Left lobe of liver (tissue), 2 donors: Measurements from ENCODE around the gene CLASP1. TPM values are rescaled to one million over a fixed set of nuclear protein-coding genes. Genes with fewer than 3 reads are reported as not detected.

Experiments
- ATAC-seq: fragments of 200-7000 bp; cut with Tn5 transposase; one replicate; pipeline ENCODE4 v1.9.1; 2020; ENCODE audit warnings: mild to moderate bottlenecking, moderate library complexity
- DNase-seq: peaks from one replicate; pipeline ENCODE4 v3.0.0-alpha.2; 2020; ENCODE audit warnings: low spot score
- total RNA-seq: library from RNA; stranded (reverse); gene quantifications from one replicate; pipeline ENCODE4 v1.2.1, GENCODE V29; 2021
- donor health status: DM: no; HTN: no; CAD: no; lungs with moderate emphysema.
- donor health status: DM: no; HTN: yes; CAD: no.

The CLASP1 gene
- total RNA-seq, 1 donor from 2014 or later, result 28.3 TPM

GRCh38 chr2:121513597-121514333 lies 135.5 kb downstream of the CLASP1 start:
- no peak for ATAC-seq
- no peak for DNase-seq

GRCh38 chr2:121510857-121511256 lies 138.4 kb downstream of the CLASP1 start:
- DNase-seq, result no peak
- no peak for ATAC-seq

GRCh38 chr2:121506621-121507020 lies 142.6 kb downstream of the CLASP1 start:
- DNase-seq (no peak), ATAC-seq (no peak)

- no peak for ATAC-seq
Observed at GRCh38 chr2:121505986-121506586, 143.2 kb downstream of the CLASP1 start.

GRCh38 chr2:121505005-121505404 lies 144.3 kb downstream of the CLASP1 start:
- DNase-seq (no peak), ATAC-seq (no peak)

More at GRCh38 chr2:121505986-121506586, 143.2 kb downstream of the CLASP1 start:
- no peak for DNase-seq

GRCh38 chr2:121504316-121504715 lies 144.9 kb downstream of the CLASP1 start:
- DNase-seq (no peak), ATAC-seq (no peak)

GRCh38 chr2:121502781-121503180 lies 146.5 kb downstream of the CLASP1 start:
- ATAC-seq (no peak), DNase-seq (no peak)

- DNase-seq (no peak), ATAC-seq (no peak)
Observed at GRCh38 chr2:121502246-121502645, 147.0 kb downstream of the CLASP1 start.

- no peak for DNase-seq
- ATAC-seq, result no peak
Observed at GRCh38 chr2:121501554-121501953, 147.7 kb downstream of the CLASP1 start.

GRCh38 chr2:121501031-121501430 lies 148.2 kb downstream of the CLASP1 start:
- DNase-seq, result no peak
- ATAC-seq, result no peak

GRCh38 chr2:121498731-121499130 lies 150.5 kb downstream of the CLASP1 start:
- DNase-seq, result no peak
- ATAC-seq, result no peak

- DNase-seq (no peak), ATAC-seq (no peak)
Observed at GRCh38 chr2:121492409-121492808, 156.9 kb downstream of the CLASP1 start.

GRCh38 chr2:121491518-121491917 lies 157.7 kb downstream of the CLASP1 start:
- ATAC-seq (no peak), DNase-seq (no peak)

GRCh38 chr2:121490584-121491133 lies 158.6 kb downstream of the CLASP1 start:
- no peak for ATAC-seq
- DNase-seq, result no peak

GRCh38 chr2:121489911-121490583 lies 159.2 kb downstream of the CLASP1 start:
- no peak for DNase-seq
- ATAC-seq, result peak; percentile 16

GRCh38 chr2:121489284-121489683 lies 160.0 kb downstream of the CLASP1 start:
- ATAC-seq (peak; percentile 85), DNase-seq (no peak)

- ATAC-seq (no peak), DNase-seq (no peak)
Observed at GRCh38 chr2:121486191-121486790, 163.0 kb downstream of the CLASP1 start.

GRCh38 chr2:121485039-121485438 lies 164.2 kb downstream of the CLASP1 start:
- DNase-seq (no peak), ATAC-seq (no peak)

GRCh38 chr2:121483846-121484245 lies 165.4 kb downstream of the CLASP1 start:
- DNase-seq (no peak), ATAC-seq (no peak)

- DNase-seq (no peak), ATAC-seq (no peak)
Observed at GRCh38 chr2:121483021-121483420, 166.2 kb downstream of the CLASP1 start.

GRCh38 chr2:121480826-121481225 lies 168.4 kb downstream of the CLASP1 start:
- peak; percentile 21 for ATAC-seq
- no peak for DNase-seq
